ENCODE measurements around the gene EVA1B. TPM values are rescaled to one million over a fixed set of nuclear protein-coding genes. Genes with fewer than 3 reads are reported as not detected.

Gene EVA1B
- polyA plus RNA-seq, 1 donor = 34.8 TPM

GRCh38 chr1:36307601-36308330 lies 15.7 kb downstream of the EVA1B start:
- no peak for DNase-seq

DNA sequence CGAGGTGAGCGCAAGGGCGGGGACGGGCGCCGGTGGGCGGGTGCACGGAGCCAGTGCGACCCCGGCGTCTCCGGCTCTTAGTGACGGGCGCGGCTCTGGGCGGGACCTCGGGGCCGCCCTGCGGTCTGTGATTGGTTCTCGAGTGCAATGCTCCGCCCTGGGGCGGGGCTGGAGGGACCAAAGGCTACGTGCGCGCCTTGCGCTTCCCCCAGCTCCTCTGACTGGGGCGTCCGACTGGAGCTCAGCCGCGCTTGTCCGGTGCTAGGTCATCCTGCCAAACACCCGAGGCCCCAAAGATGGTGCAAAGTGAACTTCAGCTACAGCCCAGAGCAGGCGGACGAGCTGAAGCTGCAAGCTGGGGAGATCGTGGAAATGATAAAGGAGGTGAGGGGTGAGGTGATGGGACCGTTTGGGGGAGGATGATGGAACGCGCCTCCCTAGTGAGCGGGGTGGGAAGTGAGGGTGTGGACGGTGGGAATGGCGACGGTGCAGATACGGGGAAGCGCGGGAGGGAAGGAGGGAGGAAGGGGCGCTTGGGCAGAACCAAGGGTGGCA lies 16.5 kb downstream of the EVA1B start:
- DNase-seq = peak; percentile 93

GRCh38 chr1:36306210-36306901 lies 17.1 kb downstream of the EVA1B start, which contains the start of gene SH3D21:
Gene SH3D21, plus strand, starts transcription at chr1:36306368. Its CDS starts 53 bp downstream, at chr1:36306421.
- no peak for DNase-seq

- DNase-seq = no peak
Observed at GRCh38 chr1:36305915-36306209, 17.6 kb downstream of the EVA1B start.

GRCh38 chr1:36304970-36305914 lies 18.2 kb downstream of the EVA1B start:
- DNase-seq = no peak

DNA sequence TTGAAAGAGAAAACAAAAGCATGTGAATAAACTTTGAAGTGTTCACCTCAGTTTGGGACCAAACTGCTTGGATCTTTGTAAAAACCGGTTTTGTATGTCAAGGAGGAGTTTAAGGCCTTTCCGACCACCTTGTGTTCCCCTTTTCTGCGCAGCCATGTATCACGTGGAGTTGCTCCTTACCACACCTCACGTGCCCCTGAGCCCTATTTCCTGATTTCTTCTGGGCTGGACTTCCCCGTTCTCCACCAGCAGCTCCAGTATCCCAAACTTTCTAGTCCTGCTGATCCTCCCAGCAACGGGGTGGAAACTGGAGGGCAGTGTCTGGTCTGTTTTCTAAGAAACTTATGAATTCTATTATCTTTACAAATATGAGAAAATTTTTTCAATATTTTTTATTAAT lies 18.9 kb downstream of the EVA1B start:
- no peak for DNase-seq

- DNase-seq = no peak
Observed at GRCh38 chr1:36303650-36304360, 19.6 kb downstream of the EVA1B start.

- no peak for DNase-seq
Observed at GRCh38 chr1:36303244-36303643, 20.2 kb downstream of the EVA1B start.

DNA sequence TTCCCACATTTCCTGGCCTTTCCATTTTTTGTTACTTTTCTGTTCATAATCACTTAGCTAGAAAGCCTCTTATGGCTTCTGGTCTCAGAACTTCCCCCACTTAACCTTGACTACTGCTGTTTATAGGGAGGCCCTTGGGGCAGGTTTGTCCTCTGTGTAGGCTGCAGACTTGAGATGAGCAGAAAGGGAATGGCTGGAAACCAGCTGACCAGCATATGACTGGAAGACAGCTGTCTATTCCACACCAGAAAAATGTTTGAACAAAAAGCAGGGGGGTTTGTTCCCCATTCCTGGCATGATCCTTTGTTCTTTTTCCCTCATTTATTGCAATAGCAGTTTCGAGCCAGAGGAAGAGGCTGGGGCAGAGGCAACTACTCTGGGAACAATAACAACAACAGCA lies 22.2 kb downstream of the EVA1B start:
- DNase-seq = no peak

DNA sequence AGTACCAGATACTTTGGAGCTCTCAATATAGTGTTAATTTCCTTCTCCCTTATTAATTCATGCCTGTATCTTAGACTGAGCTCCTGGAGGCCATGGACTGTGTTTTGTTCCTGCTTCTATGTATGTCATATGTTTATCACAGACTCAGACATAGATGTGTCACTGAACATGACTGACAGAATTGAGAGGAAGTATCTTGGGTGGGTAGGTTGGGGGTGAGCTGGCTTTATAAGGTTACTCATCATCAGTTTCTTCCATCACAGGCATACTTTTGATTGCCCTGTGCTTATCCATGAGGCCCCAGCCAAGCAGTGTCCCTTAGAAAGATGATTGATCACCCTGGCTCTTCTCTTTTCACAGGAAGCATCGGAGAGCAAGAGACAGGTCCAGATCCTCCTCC lies 22.9 kb downstream of the EVA1B start:
- DNase-seq = no peak

DNA sequence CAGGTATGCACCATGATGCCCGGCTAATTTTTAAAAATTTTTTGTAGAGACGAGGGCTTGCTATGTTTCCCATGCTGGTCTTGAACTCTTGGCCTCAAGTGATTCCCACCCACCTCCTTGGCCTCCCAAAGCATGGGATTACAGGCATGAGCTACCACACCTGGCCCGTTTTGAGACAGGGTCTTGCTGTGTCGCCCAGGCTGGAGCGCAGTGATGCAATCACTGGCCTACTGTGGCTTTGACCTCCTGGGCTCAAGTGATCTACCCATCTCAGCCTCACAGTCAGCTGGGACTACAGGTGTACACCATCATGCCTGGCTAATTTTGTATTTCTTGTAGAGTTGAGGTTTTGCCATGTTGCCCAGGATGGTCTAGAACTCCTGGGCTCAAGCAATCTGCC lies 24.8 kb downstream of the EVA1B start:
- no peak for DNase-seq

GRCh38 chr1:36297062-36297461 lies 26.4 kb downstream of the EVA1B start:
- no peak for DNase-seq

DNA sequence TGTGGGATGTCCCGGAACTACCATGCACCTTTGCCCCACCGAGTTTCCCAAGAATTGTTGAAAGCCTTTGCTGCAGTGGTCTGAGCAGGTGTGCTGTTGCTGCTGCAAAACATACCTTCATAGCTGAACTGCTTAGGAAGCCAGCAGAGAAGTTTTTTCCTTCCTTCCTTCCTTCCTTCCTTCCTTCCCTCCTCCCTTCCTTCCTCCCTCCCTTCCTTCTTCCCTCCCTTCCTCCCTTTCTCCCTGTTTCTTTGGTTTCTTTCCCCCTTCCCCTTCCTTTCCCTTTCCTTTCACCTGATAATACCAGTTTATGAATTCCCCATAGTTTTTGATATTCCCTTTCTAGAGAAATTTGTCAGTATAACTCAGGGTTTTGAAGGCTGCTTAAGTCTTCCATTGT lies 28.1 kb downstream of the EVA1B start:
- no peak for DNase-seq

DNA sequence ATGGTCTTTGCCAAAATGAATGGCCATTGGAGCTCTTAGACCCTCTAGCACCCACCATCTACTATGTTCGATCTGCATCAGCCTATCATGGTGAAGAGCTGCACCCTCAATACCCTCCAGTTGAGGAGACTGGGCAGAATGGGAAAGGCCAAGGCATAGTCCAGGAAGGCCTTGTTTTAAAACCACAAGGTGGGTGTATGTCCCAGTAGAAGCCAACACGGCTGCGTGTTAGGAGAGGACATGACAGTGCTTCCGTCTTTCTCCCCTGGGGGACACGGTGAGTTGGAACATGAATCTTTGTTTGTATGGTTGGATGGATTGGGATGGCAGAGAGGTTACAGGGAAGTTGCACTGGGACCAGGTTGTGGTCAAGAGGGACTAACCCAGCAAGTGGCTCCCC lies 35.9 kb downstream of the EVA1B start:
- DNase-seq = no peak

DNA sequence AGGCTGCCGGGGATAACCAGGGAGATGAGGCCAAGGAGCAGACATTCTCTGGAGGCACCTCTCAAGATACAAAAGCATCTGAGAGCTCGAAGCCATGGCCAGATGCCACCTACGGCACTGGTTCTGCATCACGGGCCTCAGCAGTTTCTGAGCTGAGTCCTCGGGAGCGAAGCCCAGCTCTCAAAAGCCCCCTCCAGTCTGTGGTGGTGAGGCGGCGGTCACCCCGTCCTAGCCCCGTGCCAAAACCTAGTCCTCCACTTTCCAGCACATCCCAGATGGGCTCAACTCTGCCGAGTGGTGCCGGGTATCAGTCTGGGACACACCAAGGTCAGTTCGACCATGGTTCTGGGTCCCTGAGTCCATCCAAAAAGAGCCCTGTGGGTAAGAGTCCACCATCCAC lies 36.6 kb downstream of the EVA1B start:
- DNase-seq = no peak

DNA sequence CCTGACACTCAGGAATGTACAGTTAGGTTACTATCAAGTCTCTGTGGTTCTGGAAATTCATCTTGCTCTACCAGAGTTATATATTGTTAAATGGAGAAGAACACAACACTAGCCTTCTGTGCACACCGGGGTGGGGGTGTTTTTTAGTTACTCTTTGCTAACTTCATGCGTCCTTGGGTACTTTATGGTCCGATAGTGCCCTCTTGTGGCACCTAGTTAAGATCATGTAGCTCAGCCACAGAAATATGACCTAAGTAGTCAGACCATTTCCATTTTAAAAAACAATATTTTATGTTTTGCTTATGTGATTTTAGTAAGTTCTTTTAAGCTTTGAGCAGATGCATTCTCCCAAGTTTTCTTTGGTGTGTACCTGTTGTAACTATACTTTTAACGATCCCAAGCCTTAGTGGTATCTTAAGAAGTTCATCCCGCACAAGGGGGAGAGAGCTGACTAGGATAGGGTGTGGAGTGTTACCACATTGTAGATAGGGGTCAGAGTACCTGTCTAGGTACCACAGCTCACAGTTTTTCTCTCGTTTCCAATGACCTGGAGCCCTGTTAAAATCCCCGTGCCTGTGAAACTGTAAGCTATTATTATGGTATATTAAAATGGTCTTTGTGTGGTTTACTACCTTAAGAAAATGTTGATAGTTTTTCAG lies 37.9 kb downstream of the EVA1B start:
- peak; percentile 85 for DNase-seq

DNA sequence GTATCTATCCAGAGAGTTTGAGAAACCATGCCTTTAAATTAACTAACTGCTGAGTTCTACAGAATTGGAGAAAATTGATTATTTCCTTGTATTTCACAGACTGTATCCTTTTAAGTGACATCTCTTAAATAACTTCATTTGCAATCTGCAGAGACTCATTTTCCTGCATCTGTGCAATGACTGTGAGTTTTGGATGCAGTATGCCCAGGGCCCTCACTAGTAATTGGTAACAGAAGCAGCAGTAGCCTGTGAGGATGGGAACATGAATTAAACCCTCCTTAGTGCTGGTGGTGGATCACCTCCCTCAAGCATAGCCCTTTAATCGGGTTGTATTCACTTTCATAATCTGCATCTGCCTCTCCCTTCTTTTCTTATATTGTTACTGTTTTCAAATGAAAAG lies 38.9 kb downstream of the EVA1B start:
- no peak for DNase-seq

DNA sequence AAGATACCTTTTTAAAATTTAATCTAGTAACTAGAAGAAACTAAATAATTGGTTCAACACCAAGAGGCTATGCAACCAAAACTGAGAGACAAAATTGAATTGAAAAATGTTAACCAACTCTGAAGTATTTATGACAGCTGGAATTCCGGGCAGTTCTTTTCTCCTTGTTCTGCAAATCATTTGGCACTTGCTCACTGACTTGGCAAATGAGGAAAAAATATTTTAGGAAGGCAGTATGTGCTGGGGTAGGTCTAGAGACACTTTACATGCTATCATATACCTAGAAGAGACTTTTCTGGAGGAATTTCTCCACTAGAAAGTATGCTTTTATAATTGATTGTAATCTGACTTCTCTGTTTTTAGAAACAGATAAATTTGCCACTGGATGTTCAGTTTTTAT lies 39.4 kb downstream of the EVA1B start:
- DNase-seq = no peak

GRCh38 chr1:36279789-36280296 lies 43.6 kb downstream of the EVA1B start:
- DNase-seq = no peak

DNA sequence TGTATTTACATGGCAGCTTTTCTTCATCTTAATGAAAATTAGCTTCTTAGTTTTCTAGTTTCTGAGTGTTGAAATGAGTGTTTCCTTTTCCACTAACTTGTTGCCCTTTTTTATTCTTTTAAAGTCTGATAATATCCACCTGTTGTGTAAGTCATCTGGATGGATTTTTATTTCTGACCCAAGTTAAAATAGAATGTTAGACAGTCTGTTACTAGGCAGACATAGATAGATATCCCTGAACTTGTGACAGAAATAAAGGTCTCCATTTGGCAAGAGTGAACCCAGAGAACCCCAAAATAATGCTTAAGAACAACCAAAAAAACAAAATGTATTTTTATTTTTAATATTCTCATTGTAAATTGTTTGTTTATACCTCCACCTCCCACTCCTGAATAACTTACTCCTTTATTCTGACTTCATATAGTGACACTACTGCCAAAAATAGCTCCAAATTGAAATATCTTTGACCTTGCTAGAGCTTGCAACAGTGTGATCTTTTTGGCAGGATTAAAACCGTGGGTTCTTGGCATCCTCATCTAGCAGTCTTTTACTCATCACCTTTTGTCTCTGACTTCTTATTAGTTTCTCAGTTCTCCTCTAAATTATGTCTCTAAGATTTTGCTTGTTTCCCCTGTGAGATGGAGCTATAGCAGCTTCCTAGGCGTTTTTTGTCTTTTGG lies 44.2 kb downstream of the EVA1B start:
- DNase-seq = no peak

GRCh38 chr1:36276688-36277087 lies 46.8 kb downstream of the EVA1B start:
- no peak for DNase-seq
